Esophagus squamous epithelium (tissue), 5 donors: ENCODE measurements around the gene CDH13. TPM values are rescaled to one million over a fixed set of nuclear protein-coding genes. Genes with fewer than 3 reads are reported as not detected.

Experiments used
- DNase-seq: peaks from one replicate; lab custom pipeline; 2025; lab: John Stamatoyannopoulos, UW
- H3K27ac ChIP-seq, 4 donors: fragments of 200-600 bp; sonication (generic); one replicate each; pipeline ENCODE4 v1.5.1; 2016 to 2019; ENCODE audit warnings: mild to moderate bottlenecking in 1 of 4
- H3K27me3 ChIP-seq, 4 donors: fragments of 200-600 bp; sonication (generic); 1 replicate in 3 of 4; 2 replicates in 1 of 4; pipeline versions ENCODE4 v1.5.1 to v1.6.0; 2017 to 2021; ENCODE audit warnings: antibody characterized with exemption in 1 of 4
- H3K36me3 ChIP-seq, 3 donors: fragments of 200-600 bp; sonication (generic); one replicate each; pipeline ENCODE4 v1.5.1; 2016 to 2019
- H3K4me1 ChIP-seq, 3 donors: fragments of 200-600 bp; sonication (generic); one replicate each; pipeline ENCODE4 v1.5.1; 2017 to 2019
- H3K4me3 ChIP-seq, 4 donors: fragments of 200-600 bp; sonication (generic); 1 replicate in 3 of 4; 2 replicates in 1 of 4; pipeline ENCODE4 v1.5.1; 2016 to 2019; ENCODE audit warnings: mild to moderate bottlenecking in 2 of 4, moderate library complexity in 1 of 4
- H3K9me3 ChIP-seq, 3 donors: fragments of 200-600 bp; sonication (generic); one replicate each; pipeline ENCODE4 v1.5.1; 2016 to 2019
- CTCF ChIP-seq, 6 experiments: fragments of 450-650 bp in 4 of 6; fragments of 200-600 bp in 2 of 6; sonication (generic) in 2 of 6; IDR thresholded peaks; one replicate each; pipeline ENCODE4 v1.5.1; 2016 to 2019; ENCODE audit warnings: antibody characterized with exemption in 6 of 6, mild to moderate bottlenecking in 4 of 6, moderate library complexity in 4 of 6
- POLR2A ChIP-seq, 4 donors: fragments of 450-650 bp; IDR thresholded peaks; one replicate each; pipeline ENCODE4 v1.6.1; 2017; ENCODE audit warnings: antibody characterized with exemption in 4 of 4, mild to moderate bottlenecking in 4 of 4, moderate library complexity in 3 of 4
- WGBS, 2 donors: methylation state at CpG; one replicate each; pipeline ENCODE4 v1.1.5; 2018; 5-methylcytosine and 5-hydroxymethylcytosine counted together
- intact Hi-C: fragments of 100-400 bp; cut with DNase I; formaldehyde crosslinking; loops from one replicate; pipeline ENCODE4 v1.15.0; 2022
- total RNA-seq, 4 donors: library from RNA; depleted of rRNA; stranded (reverse); fragments of >200 nt; gene quantifications; one replicate each; pipeline ENCODE4 v1.1.0, GENCODE V29; 2016
- donor health status: DM: yes; HTN: yes; CAD: no.

CDH13 gene
- total RNA-seq, 4 donors from 2014 or later: 6.9 to 31.9 (median 21.1) TPM

DNA sequence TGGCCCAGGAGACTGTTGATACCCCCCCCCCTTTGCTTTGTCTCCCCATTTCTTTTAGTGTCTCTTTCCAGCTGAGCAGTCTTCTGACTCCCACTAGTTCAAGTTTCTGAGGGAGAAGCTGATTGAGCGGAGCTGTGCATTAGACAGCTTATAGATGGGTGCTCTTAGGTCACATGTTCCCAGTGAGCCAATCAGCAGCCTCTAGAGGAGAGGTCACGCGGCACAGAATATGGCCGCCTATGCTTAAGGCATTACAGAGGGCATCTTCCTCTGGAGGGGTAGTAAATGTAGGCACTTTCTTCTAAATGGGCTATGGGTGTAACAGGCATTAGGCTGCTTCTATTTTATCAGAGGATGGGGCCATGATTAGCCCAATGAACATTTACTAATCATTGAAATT lies 131.6 kb downstream of the CDH13 start:
- no peaks in the 10 kb centered on the region for H3K36me3 ChIP-seq
- intact Hi-C loops: no loop called here
- no peak overlapping the region for H3K27ac ChIP-seq
- TF ChIP-seq CTCF (IDR thresholded peaks at IDR 0.05) (no peak), POLR2A (IDR thresholded peaks at IDR 0.05) (no peak)
- no peaks in the 10 kb centered on the region for H3K9me3 ChIP-seq
- WGBS, 2 donors: 91 to 97% methylated on average over 4 of the region's 4 CpGs
- no peak overlapping the region for H3K4me3 ChIP-seq
- H3K27me3 ChIP-seq: no peaks in the 10 kb centered on the region
- DNase-seq: no peak
- peaks cover 0 to 19% (median 9%) of the 10 kb centered on the region in 3 donors for H3K4me1 ChIP-seq

GRCh38 chr16:82758904-82759303 lies 132.1 kb downstream of the CDH13 start:
- 86 to 94% methylated on average over 2 of the region's 2 CpGs for WGBS, 2 donors
- no peaks in the 10 kb centered on the region for H3K36me3 ChIP-seq
- H3K27me3 ChIP-seq: no peaks in the 10 kb centered on the region
- no peak for TF ChIP-seq CTCF (IDR thresholded peaks at IDR 0.05)
- TF ChIP-seq POLR2A (IDR thresholded peaks at IDR 0.05): no peak
- H3K4me3 ChIP-seq: no peak overlapping the region
- no peak for DNase-seq
- H3K27ac ChIP-seq: no peak overlapping the region
- H3K9me3 ChIP-seq: no peaks in the 10 kb centered on the region
- H3K4me1 ChIP-seq: peaks cover 0 to 19% (median 9%) of the 10 kb centered on the region in 3 donors
- intact Hi-C loops: no loop called here

GRCh38 chr16:82761236-82761635 lies 134.5 kb downstream of the CDH13 start:
- no peak for TF ChIP-seq POLR2A (IDR thresholded peaks at IDR 0.05)
- TF ChIP-seq CTCF (IDR thresholded peaks at IDR 0.05): no peak
- DNase-seq: no peak
- 23 to 30% methylated on average over 4 of the region's 4 CpGs for WGBS, 2 donors
- intact Hi-C loops: no loop called here
- H3K27me3 ChIP-seq: no peaks in the 10 kb centered on the region
- H3K4me3 ChIP-seq: no peak overlapping the region
- no peaks in the 10 kb centered on the region for H3K9me3 ChIP-seq
- peaks cover 0 to 19% (median 9%) of the 10 kb centered on the region in 3 donors for H3K4me1 ChIP-seq
- H3K36me3 ChIP-seq: no peaks in the 10 kb centered on the region
- peak overlapping the region in 2 of 4 donors; percentile 23 to 57 for H3K27ac ChIP-seq

- Histone ChIP-seq H3K27me3 (no peaks in the 10 kb centered on the region), H3K27ac (peak overlapping the region in 2 of 4 donors; percentile 2 to 23), H3K9me3 (no peaks in the 10 kb centered on the region), H3K36me3 (no peaks in the 10 kb centered on the region), H3K4me1 (peaks cover 0 to 19% (median 9%) of the 10 kb centered on the region in 3 donors), H3K4me3 (peak overlapping the region in 1 of 4 donors; percentile 43)
- TF ChIP-seq CTCF (IDR thresholded peaks at IDR 0.05) (no peak), POLR2A (IDR thresholded peaks at IDR 0.05) (no peak)
- 13 to 28% methylated on average over 3 of the region's 3 CpGs for WGBS, 2 donors
- intact Hi-C loops: no loop called here
- no peak for DNase-seq
Measured at GRCh38 chr16:82761858-82762257, 135.1 kb downstream of the CDH13 start.

GRCh38 chr16:82763371-82763770 lies 136.6 kb downstream of the CDH13 start:
- no peak overlapping the region for H3K4me3 ChIP-seq
- intact Hi-C loops: no loop called here
- H3K27ac ChIP-seq: no peak overlapping the region
- DNase-seq: no peak
- H3K36me3 ChIP-seq: no peaks in the 10 kb centered on the region
- H3K4me1 ChIP-seq: peaks cover 0 to 19% (median 9%) of the 10 kb centered on the region in 3 donors
- 96 to 97% methylated on average over 2 of the region's 2 CpGs for WGBS, 2 donors
- TF ChIP-seq CTCF (IDR thresholded peaks at IDR 0.05) (no peak), POLR2A (IDR thresholded peaks at IDR 0.05) (no peak)
- H3K27me3 ChIP-seq: no peaks in the 10 kb centered on the region
- H3K9me3 ChIP-seq: no peaks in the 10 kb centered on the region
